AG10803 (cell line): ENCODE results near the gene CDC73.
"Not testable (repeated sequence)": the region's sequence is repeated elsewhere in the genome, so short reads cannot be mapped to it uniquely, and the experiment has no call there.

Experiments
- DNase-seq: peaks from one replicate; pipeline ENCODE4 v3.0.0; 2010; ENCODE audit warnings: low read depth
- H3K4me3 ChIP-seq: 2 replicates; pipeline ENCODE4 v1.5.1; 2011; ENCODE audit warnings: mild to moderate bottlenecking, low read length, control low read depth
- TF ChIP-seq, protein P1 (sequence below): conservative IDR thresholded peaks from 2 replicates; pipeline ENCODE4 v1.5.1; 2011; ENCODE audit warnings: mild to moderate bottlenecking, low read length, control low read depth, inconsistent platforms

Gene CDC73

GRCh38 chr1:193222056-193222615 is 100.3 kb downstream of the CDC73 start:
- TF ChIP-seq, protein P1, sequence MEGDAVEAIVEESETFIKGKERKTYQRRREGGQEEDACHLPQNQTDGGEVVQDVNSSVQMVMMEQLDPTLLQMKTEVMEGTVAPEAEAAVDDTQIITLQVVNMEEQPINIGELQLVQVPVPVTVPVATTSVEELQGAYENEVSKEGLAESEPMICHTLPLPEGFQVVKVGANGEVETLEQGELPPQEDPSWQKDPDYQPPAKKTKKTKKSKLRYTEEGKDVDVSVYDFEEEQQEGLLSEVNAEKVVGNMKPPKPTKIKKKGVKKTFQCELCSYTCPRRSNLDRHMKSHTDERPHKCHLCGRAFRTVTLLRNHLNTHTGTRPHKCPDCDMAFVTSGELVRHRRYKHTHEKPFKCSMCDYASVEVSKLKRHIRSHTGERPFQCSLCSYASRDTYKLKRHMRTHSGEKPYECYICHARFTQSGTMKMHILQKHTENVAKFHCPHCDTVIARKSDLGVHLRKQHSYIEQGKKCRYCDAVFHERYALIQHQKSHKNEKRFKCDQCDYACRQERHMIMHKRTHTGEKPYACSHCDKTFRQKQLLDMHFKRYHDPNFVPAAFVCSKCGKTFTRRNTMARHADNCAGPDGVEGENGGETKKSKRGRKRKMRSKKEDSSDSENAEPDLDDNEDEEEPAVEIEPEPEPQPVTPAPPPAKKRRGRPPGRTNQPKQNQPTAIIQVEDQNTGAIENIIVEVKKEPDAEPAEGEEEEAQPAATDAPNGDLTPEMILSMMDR: no peak
- no peak overlapping the region for H3K4me3 ChIP-seq
- DNase-seq: no peak

GRCh38 chr1:193229136-193229535 is 107.3 kb downstream of the CDC73 start:
- H3K4me3 ChIP-seq: no peak overlapping the region
- TF ChIP-seq, protein P1: no peak
- DNase-seq: no peak

GRCh38 chr1:193231146-193231545 is 109.3 kb downstream of the CDC73 start:
- DNase-seq, H3K4me3 ChIP-seq: not testable (repeated sequence)

GRCh38 chr1:193234530-193234929 is 112.7 kb downstream of the CDC73 start:
- TF ChIP-seq, protein P1: no peak
- DNase-seq: no peak
- H3K4me3 ChIP-seq: no peak overlapping the region

DNA sequence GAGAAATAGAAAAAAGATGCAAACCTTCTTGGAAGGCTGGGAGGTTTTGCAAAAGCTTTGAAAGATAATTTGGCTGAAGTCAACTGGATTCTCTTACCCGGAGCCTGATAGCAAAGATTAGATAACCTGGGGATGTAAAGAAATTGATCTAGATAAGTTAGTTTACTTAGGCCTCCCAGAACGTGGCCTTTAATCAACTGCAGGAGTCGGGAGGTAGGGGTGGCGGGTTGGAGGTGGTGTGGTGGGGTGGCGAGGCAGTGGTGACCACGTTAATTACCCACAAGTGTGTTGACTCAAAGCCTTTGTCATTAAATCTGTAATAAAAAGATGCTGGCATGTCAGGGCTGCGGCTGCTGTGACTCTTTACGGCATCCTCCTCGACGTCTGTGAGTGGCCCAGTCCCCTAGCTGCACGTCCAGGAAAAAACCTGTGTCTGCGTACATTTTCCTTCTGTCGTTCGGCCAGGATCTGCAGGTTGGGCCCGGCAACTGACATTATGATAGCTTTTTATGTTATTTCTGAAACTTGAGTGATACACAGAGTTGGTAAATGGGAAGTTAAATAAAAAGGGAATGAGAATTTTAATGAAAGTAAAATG is 115.6 kb downstream of the CDC73 start:
- TF ChIP-seq, protein P1: no peak
- no peak overlapping the region for H3K4me3 ChIP-seq
- no peak for DNase-seq

DNA sequence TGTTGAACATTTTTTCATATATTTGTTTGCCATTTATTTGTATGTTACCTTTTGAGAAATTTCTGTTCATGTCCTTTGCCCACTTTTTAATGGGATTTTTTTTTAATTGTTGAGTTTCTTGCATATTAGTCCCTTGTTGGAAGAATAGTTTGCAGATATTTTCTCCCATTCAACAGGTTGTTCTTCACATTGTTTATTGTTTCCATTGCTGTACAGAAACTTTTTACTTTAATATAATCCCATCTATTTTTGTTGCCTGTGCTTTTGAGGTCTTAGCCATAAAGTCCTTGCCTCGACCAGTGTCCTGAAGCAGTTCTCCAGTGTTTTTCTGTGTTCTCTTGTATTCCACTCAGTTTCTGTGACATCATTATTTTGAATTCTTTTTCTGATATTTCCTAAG is 118.8 kb downstream of the CDC73 start:
- no peak for DNase-seq
- no peak overlapping the region for H3K4me3 ChIP-seq
- TF ChIP-seq, protein P1: no peak

GRCh38 chr1:193241132-193241827 is 119.4 kb downstream of the CDC73 start:
- H3K4me3 ChIP-seq: no peak overlapping the region
- no peak for DNase-seq
- TF ChIP-seq, protein P1: no peak
